Dendritic cell treated with granulocyte-macrophage colony-stimulating factor and Interleukin-4, amounts not matched to agents 40 ng/mL and 50 ng/mL, for 4 days (primary cell): ENCODE measurements around the gene IBTK.
A peak's percentile ranks its signal among the peaks of the same experiment; 100 is the strongest.
"Not testable (repeated sequence)": the region's sequence is repeated elsewhere in the genome, so short reads cannot be mapped to it uniquely, and the experiment has no call there.

Experiments
- H3K27ac Mint-ChIP-seq: one replicate; pipeline ENCODE4 v1.8.0; 2022; ENCODE audit warnings: mild to moderate bottlenecking, mixed read lengths
- H3K27me3 Mint-ChIP-seq: one replicate; pipeline ENCODE4 v1.8.0; 2022; ENCODE audit warnings: mild to moderate bottlenecking, mixed read lengths
- H3K36me3 Mint-ChIP-seq: one replicate; pipeline ENCODE4 v1.8.0; 2022; ENCODE audit warnings: low read depth, mixed read lengths
- H3K4me1 Mint-ChIP-seq: one replicate; pipeline ENCODE4 v1.8.0; 2022; ENCODE audit warnings: low read depth, mixed read lengths
- H3K4me3 Mint-ChIP-seq: one replicate; pipeline ENCODE4 v1.8.0; 2022; ENCODE audit warnings: mild to moderate bottlenecking, moderate library complexity, mixed read lengths
- H3K9me3 Mint-ChIP-seq: one replicate; pipeline ENCODE4 v1.8.0; 2022; ENCODE audit warnings: mixed read lengths
- intact Hi-C: fragments of 100-400 bp; cut with micrococcal nuclease; formaldehyde crosslinking; loops from one replicate; pipeline ENCODE4 v1.15.0; 2022

IBTK gene

GRCh38 chr6:82237013-82237412 lies 10.5 kb downstream of the IBTK start:
- no peak overlapping the region for H3K4me3 Mint-ChIP-seq
- H3K27me3 Mint-ChIP-seq, result no peaks in the 10 kb centered on the region
- intact Hi-C loops, result no loop called here
- H3K4me1 Mint-ChIP-seq, result peaks cover 6% of the 10 kb centered on the region
- H3K36me3 Mint-ChIP-seq, result peaks cover 84% of the 10 kb centered on the region
- H3K9me3 Mint-ChIP-seq, result no peaks in the 10 kb centered on the region
- H3K27ac Mint-ChIP-seq, result no peak overlapping the region

GRCh38 chr6:82227770-82228169 lies 19.8 kb downstream of the IBTK start:
- Mint-ChIP-seq H3K27me3 (no peaks in the 10 kb centered on the region), H3K4me3 (no peak overlapping the region), H3K4me1 (no peaks in the 10 kb centered on the region), H3K27ac (no peak overlapping the region), H3K36me3 (peaks cover 85% of the 10 kb centered on the region), H3K9me3 (no peaks in the 10 kb centered on the region)
- intact Hi-C loops, result no loop called here

- intact Hi-C loops, result loop anchor here (5.0 kb wide), 1 partner anchor 33 kb away; no protein-coding TSS in a partner anchor
- H3K27me3 Mint-ChIP-seq, result no peaks in the 10 kb centered on the region
- peaks cover 72% of the 10 kb centered on the region for H3K36me3 Mint-ChIP-seq
These were observed 27.4 kb downstream of the IBTK start for GRCh38 chr6:82220167-82220566.

GRCh38 chr6:82217018-82217586 lies 30.4 kb downstream of the IBTK start:
- Mint-ChIP-seq H3K4me3 (no peak overlapping the region), H3K4me1 (peaks cover 18% of the 10 kb centered on the region), H3K9me3 (no peaks in the 10 kb centered on the region), H3K27me3 (no peaks in the 10 kb centered on the region), H3K36me3 (peaks cover 84% of the 10 kb centered on the region), H3K27ac (peak overlapping the region; percentile 79)
- intact Hi-C loops, result no loop called here

More at GRCh38 chr6:82220167-82220566, 27.4 kb downstream of the IBTK start:
- no peak overlapping the region for H3K4me3 Mint-ChIP-seq
- H3K27ac Mint-ChIP-seq, result no peak overlapping the region
- peaks cover 18% of the 10 kb centered on the region for H3K4me1 Mint-ChIP-seq
- no peaks in the 10 kb centered on the region for H3K9me3 Mint-ChIP-seq

- peak overlapping the region; percentile 79 for H3K27ac Mint-ChIP-seq
These were observed 31.0 kb downstream of the IBTK start for GRCh38 chr6:82216549-82216948.

GRCh38 chr6:82211326-82211725 lies 36.2 kb downstream of the IBTK start:
- intact Hi-C loops, result no loop called here
- Mint-ChIP-seq H3K27ac (no peak overlapping the region), H3K27me3 (no peaks in the 10 kb centered on the region), H3K36me3 (peaks cover 93% of the 10 kb centered on the region), H3K9me3 (no peaks in the 10 kb centered on the region), H3K4me3 (no peak overlapping the region), H3K4me1 (peaks cover 4% of the 10 kb centered on the region)

More at GRCh38 chr6:82216549-82216948, 31.0 kb downstream of the IBTK start:
- H3K9me3 Mint-ChIP-seq, result no peaks in the 10 kb centered on the region
- H3K4me1 Mint-ChIP-seq, result peaks cover 18% of the 10 kb centered on the region
- no peaks in the 10 kb centered on the region for H3K27me3 Mint-ChIP-seq
- intact Hi-C loops, result no loop called here
- no peak overlapping the region for H3K4me3 Mint-ChIP-seq
- H3K36me3 Mint-ChIP-seq, result peaks cover 85% of the 10 kb centered on the region

GRCh38 chr6:82208913-82209312 lies 38.6 kb downstream of the IBTK start:
- intact Hi-C loops, result loop anchor here (10.0 kb wide), 1 partner anchor 936 kb away; no protein-coding TSS in a partner anchor

GRCh38 chr6:82205930-82206392 lies 41.6 kb downstream of the IBTK start:
- intact Hi-C loops, result loop anchor here (10.0 kb wide), 1 partner anchor 939 kb away; no protein-coding TSS in a partner anchor
- Mint-ChIP-seq H3K27ac (peak overlapping the region; percentile 39), H3K27me3 (no peaks in the 10 kb centered on the region), H3K4me1 (peaks cover 10% of the 10 kb centered on the region), H3K4me3 (no peak overlapping the region), H3K36me3 (peaks cover 88% of the 10 kb centered on the region), H3K9me3 (no peaks in the 10 kb centered on the region)

More at GRCh38 chr6:82208913-82209312, 38.6 kb downstream of the IBTK start:
- no peaks in the 10 kb centered on the region for H3K27me3 Mint-ChIP-seq
- no peak overlapping the region for H3K27ac Mint-ChIP-seq
- H3K36me3 Mint-ChIP-seq, result peaks cover 91% of the 10 kb centered on the region
- H3K9me3 Mint-ChIP-seq, result no peaks in the 10 kb centered on the region
- no peak overlapping the region for H3K4me3 Mint-ChIP-seq
- peaks cover 5% of the 10 kb centered on the region for H3K4me1 Mint-ChIP-seq

- H3K4me3 Mint-ChIP-seq, result no peak overlapping the region
- intact Hi-C loops, result loop anchor here (10.0 kb wide), 1 partner anchor 941 kb away; no protein-coding TSS in a partner anchor
- peak overlapping the region; percentile 32 for H3K27ac Mint-ChIP-seq
- no peaks in the 10 kb centered on the region for H3K9me3 Mint-ChIP-seq
- peaks cover 10% of the 10 kb centered on the region for H3K4me1 Mint-ChIP-seq
- H3K36me3 Mint-ChIP-seq, result peaks cover 89% of the 10 kb centered on the region
- no peaks in the 10 kb centered on the region for H3K27me3 Mint-ChIP-seq
These were observed 43.5 kb downstream of the IBTK start for GRCh38 chr6:82204020-82204419.

GRCh38 chr6:82197784-82198183 lies 49.8 kb downstream of the IBTK start:
- no peak overlapping the region for H3K27ac Mint-ChIP-seq
- no peaks in the 10 kb centered on the region for H3K9me3 Mint-ChIP-seq
- no peak overlapping the region for H3K4me3 Mint-ChIP-seq
- no peaks in the 10 kb centered on the region for H3K27me3 Mint-ChIP-seq
- H3K36me3 Mint-ChIP-seq, result peaks cover 92% of the 10 kb centered on the region
- intact Hi-C loops, result no loop called here
- no peaks in the 10 kb centered on the region for H3K4me1 Mint-ChIP-seq

GRCh38 chr6:82197245-82197644 lies 50.3 kb downstream of the IBTK start:
- H3K9me3 Mint-ChIP-seq, intact Hi-C loops: not testable (repeated sequence)
- H3K36me3 Mint-ChIP-seq, result peaks cover 93% of the 10 kb centered on the region

GRCh38 chr6:82196161-82196560 lies 51.4 kb downstream of the IBTK start:
- Mint-ChIP-seq H3K27me3 (no peaks in the 10 kb centered on the region), H3K4me3 (no peak overlapping the region), H3K36me3 (peaks cover 85% of the 10 kb centered on the region), H3K27ac (no peak overlapping the region), H3K9me3 (no peaks in the 10 kb centered on the region), H3K4me1 (no peaks in the 10 kb centered on the region)
- intact Hi-C loops, result no loop called here

More at GRCh38 chr6:82197245-82197644, 50.3 kb downstream of the IBTK start:
- not testable (repeated sequence) for H3K4me3 Mint-ChIP-seq, H3K4me1 Mint-ChIP-seq, H3K27ac Mint-ChIP-seq, H3K27me3 Mint-ChIP-seq

- peaks cover 86% of the 10 kb centered on the region for H3K36me3 Mint-ChIP-seq
- intact Hi-C loops, result no loop called here
- no peaks in the 10 kb centered on the region for H3K9me3 Mint-ChIP-seq
- H3K4me1 Mint-ChIP-seq, result no peaks in the 10 kb centered on the region
- no peaks in the 10 kb centered on the region for H3K27me3 Mint-ChIP-seq
- H3K4me3 Mint-ChIP-seq, result no peak overlapping the region
- no peak overlapping the region for H3K27ac Mint-ChIP-seq
These were observed 51.9 kb downstream of the IBTK start for GRCh38 chr6:82195619-82196018.

- H3K27ac Mint-ChIP-seq, result no peak overlapping the region
These were observed 61.5 kb downstream of the IBTK start for GRCh38 chr6:82185948-82186535.

More at GRCh38 chr6:82185948-82186535, 61.5 kb downstream of the IBTK start:
- no peaks in the 10 kb centered on the region for H3K27me3 Mint-ChIP-seq
- intact Hi-C loops, result loop anchor here (5.0 kb wide), 1 partner anchor 36 kb away; no protein-coding TSS in a partner anchor
- H3K36me3 Mint-ChIP-seq, result peaks cover 89% of the 10 kb centered on the region
- no peaks in the 10 kb centered on the region for H3K4me1 Mint-ChIP-seq
- H3K4me3 Mint-ChIP-seq, result no peak overlapping the region
- H3K9me3 Mint-ChIP-seq, result no peaks in the 10 kb centered on the region
